GM12878 (cell line): ENCODE measurements around the gene OTUB1. TPM values are rescaled to one million over a fixed set of nuclear protein-coding genes. Genes with fewer than 3 reads are reported as not detected.

Source experiments
- ATAC-seq: fragments of 200-7000 bp; cut with Tn5 transposase; 3 replicates; pipeline ENCODE4 v1.9.1; 2020; ENCODE audit warnings: mild to moderate bottlenecking, moderate library complexity
- BruUV-seq: library from RNA; stranded (reverse); fragments of 400-500 nt; replicated peaks from 2 replicates; lab custom pipeline; 2021; lab: Mats Ljungman, UMichigan
- CTCF ChIA-PET: fragments of 300-600 bp; sonication (Branson Sonifier 250); formaldehyde crosslinking; extraction: SDS; loops from one replicate; lab custom pipeline; 2021; ENCODE audit warnings: inconsistent platforms; lab: Yijun Ruan, JAX
- POLR2A ChIA-PET: fragments of 350-600 bp; formaldehyde crosslinking; extraction: SDS; loops from one replicate; lab custom pipeline; 2021; ENCODE audit warnings: inconsistent platforms; lab: Charles Lee
- RAD21 ChIA-PET: fragments of 300-600 bp; sonication (Branson Sonifier 250); formaldehyde crosslinking; loops from one replicate; lab custom pipeline; 2023; ENCODE audit warnings: antibody characterized with exemption; ENCODE audit not compliant: unreplicated experiment; lab: Charles Lee
- SMC1A ChIA-PET: fragments of 300-600 bp; sonication (Branson Sonifier 250); formaldehyde crosslinking; loops from one replicate; lab custom pipeline; 2023; ENCODE audit not compliant: unreplicated experiment, uncharacterized antibody; lab: Charles Lee
- DNase-seq: peaks from one replicate; pipeline ENCODE4 v3.0.0-alpha.2; 2011; ENCODE audit warnings: low read depth, low spot score
- FAIRE-seq: peaks from 3 replicates; lab custom pipeline; 2011; peaks lifted over from hg19 to GRCh38; lab: Jason Lieb, UNC
- H2AFZ ChIP-seq: 2 replicates; pipeline ENCODE4 v1.6.0; 2011; ENCODE audit warnings: low read depth, low read length, control low read depth; ENCODE audit not compliant: control insufficient read depth
- H3K27ac ChIP-seq: 2 replicates; pipeline ENCODE4 v1.5.1; 2011; ENCODE audit warnings: control low read depth; ENCODE audit not compliant: control insufficient read depth, insufficient read depth
- H3K27me3 ChIP-seq, 2 experiments: replicated peaks in 1 of 2; 2 replicates each; pipeline versions ENCODE4 v1.6.0 to v1.6.1; 2011; ENCODE audit warnings: low read length in 1 of 2; ENCODE audit not compliant: control insufficient read depth in 2 of 2, insufficient read depth in 2 of 2
- H3K36me3 ChIP-seq, 2 experiments: 2 replicates each; pipeline ENCODE4 v1.5.1; 2011; ENCODE audit warnings: low read length in 1 of 2; ENCODE audit not compliant: control insufficient read depth in 2 of 2, insufficient read depth in 2 of 2
- H3K4me1 ChIP-seq: 2 replicates; pipeline ENCODE4 v1.6.1; 2011; ENCODE audit warnings: mild to moderate bottlenecking, low read length, moderate library complexity, mixed read lengths; ENCODE audit not compliant: control insufficient read depth, insufficient read depth
- H3K4me2 ChIP-seq: 2 replicates; pipeline ENCODE4 v1.6.0; 2011; ENCODE audit warnings: control low read depth; ENCODE audit not compliant: control insufficient read depth, insufficient read depth
- H3K4me3 ChIP-seq: fragments of 200-600 bp; sonication (generic); 2 replicates; pipeline ENCODE4 v1.5.1; 2016
- H3K79me2 ChIP-seq: 2 replicates; pipeline ENCODE4 v1.6.0; 2011; ENCODE audit warnings: low read length; ENCODE audit not compliant: control insufficient read depth, insufficient read depth
- H3K9ac ChIP-seq: 2 replicates; pipeline ENCODE4 v1.8.0; 2011; ENCODE audit warnings: low read length, control low read depth, mixed read lengths; ENCODE audit not compliant: control insufficient read depth, insufficient read depth
- H3K9me3 ChIP-seq: replicated peaks from 3 replicates; pipeline ENCODE4 v1.5.1; 2011; ENCODE audit warnings: mild to moderate bottlenecking, low read length; ENCODE audit not compliant: control insufficient read depth, insufficient read depth
- H4K20me1 ChIP-seq: 2 replicates; pipeline ENCODE4 v1.6.0; 2011; ENCODE audit not compliant: control insufficient read depth, insufficient read depth
- CHD4 ChIP-seq: fragments of 200-600 bp; sonication (generic); IDR thresholded peaks from 2 replicates; pipeline ENCODE4 v1.6.1; 2016; ENCODE audit warnings: mild to moderate bottlenecking
- ESRRA ChIP-seq: IDR thresholded peaks from 2 replicates; pipeline ENCODE4 v1.6.1; 2012; ENCODE audit warnings: mild to moderate bottlenecking, low read length, improper control_type of control experiment
- GATAD2B ChIP-seq: fragments of 450-650 bp; conservative IDR thresholded peaks from 2 replicates; pipeline ENCODE4 v1.6.1; 2017; ENCODE audit warnings: low read depth, mild to moderate bottlenecking, moderate library complexity
- IKZF1 ChIP-seq: fragments of 450-650 bp; conservative IDR thresholded peaks from 2 replicates; pipeline ENCODE4 v1.6.1; 2017; ENCODE audit warnings: antibody characterized with exemption, mild to moderate bottlenecking
- NRF1 ChIP-seq: conservative IDR thresholded peaks from 2 replicates; pipeline ENCODE4 v1.6.1; 2011; ENCODE audit warnings: mild to moderate bottlenecking, low read depth, low read length, improper control_type of control experiment
- PML ChIP-seq: IDR thresholded peaks from 2 replicates; pipeline ENCODE4 v1.6.1; 2012; ENCODE audit warnings: low read length, inconsistent platforms
- RUNX3 ChIP-seq: IDR thresholded peaks from 2 replicates; pipeline ENCODE4 v1.6.1; 2012; ENCODE audit warnings: low read length, inconsistent platforms
- SKIL ChIP-seq: fragments of 450-650 bp; IDR thresholded peaks from 2 replicates; pipeline ENCODE4 v1.6.1; 2017; ENCODE audit warnings: mild to moderate bottlenecking, low read depth, inconsistent platforms; ENCODE audit not compliant: poor library complexity, severe bottlenecking
- SMAD5 ChIP-seq: IDR thresholded peaks from 2 replicates; pipeline ENCODE4 v1.6.1; 2016; ENCODE audit warnings: antibody characterized with exemption, low read depth
- SPI1 ChIP-seq: IDR thresholded peaks from 2 replicates; pipeline ENCODE4 v1.6.1; 2011; ENCODE audit warnings: low read depth, mild to moderate bottlenecking, low read length, moderate library complexity, borderline replicate concordance; ENCODE audit not compliant: insufficient read depth
- TCF3 ChIP-seq: IDR thresholded peaks from 2 replicates; pipeline ENCODE4 v1.6.1; 2012; ENCODE audit warnings: low read depth, mild to moderate bottlenecking, low read length, borderline replicate concordance; ENCODE audit not compliant: insufficient read depth
- USF1 ChIP-seq: IDR thresholded peaks from 2 replicates; pipeline ENCODE4 v1.6.1; 2011; ENCODE audit warnings: borderline replicate concordance, low read depth, mild to moderate bottlenecking, moderate library complexity, mixed read lengths, low read length; ENCODE audit not compliant: insufficient read depth; ENCODE audit errors: extremely low read length
- YY1 ChIP-seq: IDR thresholded peaks from 2 replicates; pipeline ENCODE4 v1.6.1; 2011; ENCODE audit warnings: low read depth, mild to moderate bottlenecking, low read length
- ZNF384 ChIP-seq: IDR thresholded peaks from 2 replicates; pipeline ENCODE4 v1.6.1; 2012; ENCODE audit warnings: low read depth, mild to moderate bottlenecking, low read length, improper control_type of control experiment, borderline replicate concordance
- WGBS: methylation state at CpG from one replicate; pipeline ENCODE4 v1.1.6; 2016; ENCODE audit warnings: low lambda C conversion rate; ENCODE audit not compliant: insufficient replicate concordance, insufficient coverage; ENCODE audit errors: missing lambda C conversion rate; 5-methylcytosine and 5-hydroxymethylcytosine counted together
- in situ Hi-C: fragments of 300-500 bp; cut with MboI; formaldehyde crosslinking; loops from 9 replicates; pipeline ENCODE4 v1.14.3; 2018; ENCODE audit warnings: mixed read lengths
- intact Hi-C: fragments of 100-400 bp; cut with micrococcal nuclease; formaldehyde crosslinking; loops from one replicate; pipeline ENCODE4 v1.14.2; 2022; ENCODE audit not compliant: unreplicated experiment
- polyA plus RNA-seq, 11 experiments: library from polyadenylated mRNA; depleted of rRNA in 4 of 11; unstranded in 6 of 11; stranded (reverse) in 5 of 11; fragments of >200 nt; fragmentation: Nextera tagmentation in 4 of 11; fragmentation: Illumina TruSeq in 1 of 11; extraction: Ambion mirVana in 4 of 11; extraction: Trizol in 1 of 11; gene quantifications; 1 replicate in 1 of 11; 2 replicates in 10 of 11; pipeline versions ENCODE4 v1.2.1 to v1.2.3, GENCODE V29; 2011 to 2016; ENCODE audit warnings: inconsistent platforms in 2 of 11, missing spikeins in 2 of 11, low read depth in 1 of 11
- total RNA-seq, 4 experiments: library from RNA; depleted of rRNA in 3 of 4; stranded (reverse); fragments of >200 nt in 3 of 4; fragmentation: Illumina TruSeq in 1 of 4; extraction: Trizol in 1 of 4; gene quantifications; 2 replicates each; pipeline versions ENCODE4 v1.2.1 to v1.2.3, GENCODE V29; 2013 to 2021

OTUB1 gene
- total and polyA plus RNA-seq, 10 of the 15 experiments (the other 5 are each of a cell fraction or from before 2014, with no cell fraction given): 49.6 to 225 (median 131) TPM

- no TSS peak for BruUV-seq
- ChIA-PET POLR2A (interaction anchor here (0.5 kb wide), 1 partner anchor 178 kb away, joined by 3 read pairs; no protein-coding TSS in a partner anchor), RAD21 (no interaction called here), CTCF (no interaction called here), SMC1A (no interaction called here)
- no peak overlapping the region for H3K27ac ChIP-seq
- no peaks in the 10 kb centered on the region for H3K79me2 ChIP-seq
- no peak for FAIRE-seq
- H3K4me3 ChIP-seq: no peak overlapping the region
- no peaks in the 10 kb centered on the region; the same call in 1 of the 2 replicates for H4K20me1 ChIP-seq
- no peak for DNase-seq
- in situ Hi-C loops: no loop called here
- H3K9ac ChIP-seq: no peak overlapping the region
- no peak overlapping the region for H2AFZ ChIP-seq
- H3K36me3 ChIP-seq: peaks cover 2 to 26% of the 10 kb centered on the region in 2 experiments; a peak in 3 of 4 replicates
- no peaks in the 10 kb centered on the region; the same call in 1 of the 2 replicates for H3K4me1 ChIP-seq
- H3K27me3 ChIP-seq: no peaks in the 10 kb centered on the region
- TF ChIP-seq CHD4 (no peak), ZNF384 (no peak), TCF3 (no peak), SPI1 (no peak), IKZF1 (no peak), RUNX3 (no peak), GATAD2B (no peak), PML (no peak), YY1 (no peak), SMAD5 (no peak), USF1 (no peak), SKIL (no peak), ESRRA (no peak), NRF1 (no peak)
- intact Hi-C loops: no loop called here
- no peak for ATAC-seq
- WGBS: 62% methylated on average over 10 of the region's 11 CpGs
- H3K4me2 ChIP-seq: no peak overlapping the region
- H3K9me3 ChIP-seq: no peaks in the 10 kb centered on the region
Measured at GRCh38 chr11:63997801-63998337, 11.6 kb downstream of the OTUB1 start.
